Peyer's patch (tissue), 4 donors: ENCODE results near the gene RUNDC1. TPM values are rescaled to one million over a fixed set of nuclear protein-coding genes. Genes with fewer than 3 reads are reported as not detected.
"Not testable (repeated sequence)": the region's sequence is repeated elsewhere in the genome, so short reads cannot be mapped to it uniquely, and the experiment has no call there.

Experiments
- DNase-seq, 3 donors: peaks; one replicate each; pipeline ENCODE4 v3.0.0-alpha.2; 2017 to 2019
- H3K27ac ChIP-seq, 4 donors: fragments of 200-600 bp; sonication (generic); one replicate each; pipeline ENCODE4 v1.5.1; 2016 to 2019
- H3K27me3 ChIP-seq, 2 donors: fragments of 200-600 bp; sonication (generic); one replicate each; pipeline ENCODE4 v1.5.1; 2019
- H3K36me3 ChIP-seq, 3 donors: fragments of 200-600 bp; sonication (generic); one replicate each; pipeline ENCODE4 v1.5.1; 2016 to 2019
- H3K4me1 ChIP-seq, 4 donors: fragments of 200-600 bp; sonication (generic); one replicate each; pipeline ENCODE4 v1.5.1; 2016 to 2019
- H3K4me3 ChIP-seq, 4 donors: fragments of 200-600 bp; sonication (generic); 1 replicate in 3 of 4; 2 replicates in 1 of 4; pipeline ENCODE4 v1.5.1; 2016 to 2019; ENCODE audit warnings: mild to moderate bottlenecking in 1 of 4
- H3K9me3 ChIP-seq, 4 donors: fragments of 200-600 bp; sonication (generic); one replicate each; pipeline ENCODE4 v1.5.1; 2016 to 2019; ENCODE audit warnings: mild to moderate bottlenecking in 1 of 4
- POLR2A ChIP-seq, 2 donors: fragments of 450-650 bp; IDR thresholded peaks; one replicate each; pipeline ENCODE4 v1.5.1; 2017; ENCODE audit warnings: antibody characterized with exemption in 2 of 2, mild to moderate bottlenecking in 2 of 2, moderate library complexity in 2 of 2
- total RNA-seq, 4 donors: library from RNA; depleted of rRNA; stranded (reverse); fragments of >200 nt; gene quantifications; one replicate each; pipeline ENCODE4 v1.1.0, GENCODE V29; 2016
- TF ChIP-seq, protein P1 (sequence below), 6 experiments: fragments of 450-650 bp in 4 of 6; fragments of 200-600 bp in 2 of 6; sonication (generic) in 1 of 6; IDR thresholded peaks; one replicate each; pipeline ENCODE4 v1.5.1; 2017 to 2019; ENCODE audit warnings: antibody characterized with exemption in 6 of 6, mild to moderate bottlenecking in 3 of 6, moderate library complexity in 1 of 6

RUNDC1 gene
- total RNA-seq, 4 donors from 2014 or later = 17.2 to 37.3 (median 26.9) TPM

DNA sequence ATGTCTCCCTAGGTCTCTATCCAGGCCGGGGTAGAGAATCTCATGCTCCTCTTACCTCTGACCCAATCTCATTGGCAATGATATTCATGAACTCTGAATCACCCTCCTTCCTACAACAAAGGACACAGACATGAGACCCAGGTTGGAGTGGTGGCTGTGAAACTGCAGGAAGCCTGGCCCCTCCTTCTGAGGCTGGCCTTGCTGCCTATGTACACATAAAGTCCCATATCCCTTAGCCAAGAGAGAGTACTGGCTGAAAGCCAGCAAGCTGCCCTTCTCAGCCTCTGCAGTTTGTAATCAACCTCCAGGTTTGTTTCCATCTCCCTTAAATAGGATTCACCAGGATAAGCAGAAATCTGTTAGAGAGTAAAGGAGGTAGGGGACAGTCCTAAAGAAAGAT is 26.7 kb upstream of the RUNDC1 start:
- TF ChIP-seq, protein P1, sequence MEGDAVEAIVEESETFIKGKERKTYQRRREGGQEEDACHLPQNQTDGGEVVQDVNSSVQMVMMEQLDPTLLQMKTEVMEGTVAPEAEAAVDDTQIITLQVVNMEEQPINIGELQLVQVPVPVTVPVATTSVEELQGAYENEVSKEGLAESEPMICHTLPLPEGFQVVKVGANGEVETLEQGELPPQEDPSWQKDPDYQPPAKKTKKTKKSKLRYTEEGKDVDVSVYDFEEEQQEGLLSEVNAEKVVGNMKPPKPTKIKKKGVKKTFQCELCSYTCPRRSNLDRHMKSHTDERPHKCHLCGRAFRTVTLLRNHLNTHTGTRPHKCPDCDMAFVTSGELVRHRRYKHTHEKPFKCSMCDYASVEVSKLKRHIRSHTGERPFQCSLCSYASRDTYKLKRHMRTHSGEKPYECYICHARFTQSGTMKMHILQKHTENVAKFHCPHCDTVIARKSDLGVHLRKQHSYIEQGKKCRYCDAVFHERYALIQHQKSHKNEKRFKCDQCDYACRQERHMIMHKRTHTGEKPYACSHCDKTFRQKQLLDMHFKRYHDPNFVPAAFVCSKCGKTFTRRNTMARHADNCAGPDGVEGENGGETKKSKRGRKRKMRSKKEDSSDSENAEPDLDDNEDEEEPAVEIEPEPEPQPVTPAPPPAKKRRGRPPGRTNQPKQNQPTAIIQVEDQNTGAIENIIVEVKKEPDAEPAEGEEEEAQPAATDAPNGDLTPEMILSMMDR (IDR thresholded peaks at IDR 0.05) = no peak
- TF ChIP-seq POLR2A (IDR thresholded peaks at IDR 0.05) = no peak
- Histone ChIP-seq H3K4me3 (no peak overlapping the region), H3K36me3 (peaks cover 0 to 91% (median 0%) of the 10 kb centered on the region in 3 donors), H3K27ac (no peak overlapping the region), H3K4me1 (no peaks in the 10 kb centered on the region), H3K9me3 (no peaks in the 10 kb centered on the region), H3K27me3 (no peaks in the 10 kb centered on the region)
- no peak for DNase-seq

DNA sequence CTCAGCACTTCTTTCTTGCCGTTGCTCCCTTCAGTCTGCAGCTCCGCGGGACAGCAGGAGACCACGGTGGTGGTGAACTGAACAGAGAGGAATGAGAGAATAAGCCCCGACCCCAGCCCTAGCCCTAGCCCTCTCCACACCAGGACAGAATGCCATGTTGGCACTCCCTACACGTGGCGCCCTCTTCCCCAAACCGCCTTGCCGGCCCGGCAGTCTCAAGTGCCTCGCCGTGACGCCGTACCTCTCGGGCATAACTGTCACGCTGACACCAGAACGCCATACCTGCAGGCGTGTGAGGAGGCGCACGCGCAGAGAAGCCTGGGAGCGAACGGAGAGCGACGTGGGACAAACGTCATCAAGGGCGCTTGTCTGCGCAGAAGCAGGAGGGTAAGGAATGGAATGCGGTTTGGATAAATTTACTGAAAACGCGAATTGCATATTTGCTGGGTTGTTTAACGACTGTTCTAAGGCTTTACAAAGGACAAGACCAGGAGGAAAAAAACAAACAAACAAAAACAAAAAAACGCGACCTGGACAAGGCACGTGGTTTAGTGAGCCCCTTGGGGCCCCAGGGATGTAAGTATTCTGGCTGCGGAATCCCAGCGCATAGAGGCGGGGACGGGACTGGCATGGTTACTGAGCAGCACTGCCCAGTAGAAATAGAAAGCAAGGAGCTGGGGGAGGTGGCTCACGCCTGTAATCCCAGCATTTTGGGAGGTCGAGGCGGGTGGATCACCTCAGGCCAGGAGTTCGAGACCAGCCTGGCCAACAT is 16.0 kb upstream of the RUNDC1 start, which contains the start of gene AARSD1:
AARSD1 (minus strand) TSS at position 294 of the 772 bp plus-strand sequence; CDS start at position 280, 14 bp downstream.
- Histone ChIP-seq H3K27me3 (no peaks in the 10 kb centered on the region), H3K36me3 (peaks cover 0 to 28% (median 0%) of the 10 kb centered on the region in 3 donors), H3K4me3 (peak within 1 kb of the TSS; percentile 49 to 70 (median 57)), H3K9me3 (no peaks in the 10 kb centered on the region), H3K27ac (peak within 1 kb of the TSS; percentile 64 to 86 (median 72)), H3K4me1 (peaks cover 0 to 13% (median 3%) of the 10 kb centered on the region in 4 donors)
- peak; percentile 87 to 97 (median 93) for DNase-seq
- TF ChIP-seq, protein P1 (IDR thresholded peaks at IDR 0.05) = peak in 4 of 6 experiments; percentile 2 to 23 (median 14)
- TF ChIP-seq POLR2A (IDR thresholded peaks at IDR 0.05) = peak; percentile 43 to 64

DNA sequence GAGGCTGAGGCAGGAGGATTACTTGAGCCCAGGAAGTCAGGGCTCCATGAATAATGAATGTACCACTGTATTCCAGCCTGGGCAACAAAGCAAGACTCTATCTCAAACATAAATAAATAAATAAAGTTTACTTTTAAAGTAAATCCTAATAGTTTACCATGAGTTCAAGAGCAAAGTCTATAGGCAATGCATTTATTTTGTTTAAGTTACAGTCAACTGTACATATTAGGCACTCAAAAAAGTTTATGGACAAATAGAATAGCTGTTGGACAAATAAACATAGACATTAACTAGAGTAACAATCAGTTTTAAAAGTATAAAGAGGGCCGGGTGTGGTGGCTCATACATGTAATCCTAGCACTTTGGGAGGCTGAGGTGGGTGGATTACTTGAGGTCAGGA is 12.4 kb upstream of the RUNDC1 start:
- no peak for DNase-seq
- no peaks in the 10 kb centered on the region for H3K27me3 ChIP-seq
- H3K4me1 ChIP-seq = peaks cover 0 to 8% (median 3%) of the 10 kb centered on the region in 4 donors
- H3K27ac ChIP-seq = no peak overlapping the region
- H3K4me3 ChIP-seq = no peak overlapping the region
- H3K36me3 ChIP-seq = no peaks in the 10 kb centered on the region
- TF ChIP-seq, protein P1 (IDR thresholded peaks at IDR 0.05) = no peak
- TF ChIP-seq POLR2A (IDR thresholded peaks at IDR 0.05) = no peak
- no peaks in the 10 kb centered on the region for H3K9me3 ChIP-seq

DNA sequence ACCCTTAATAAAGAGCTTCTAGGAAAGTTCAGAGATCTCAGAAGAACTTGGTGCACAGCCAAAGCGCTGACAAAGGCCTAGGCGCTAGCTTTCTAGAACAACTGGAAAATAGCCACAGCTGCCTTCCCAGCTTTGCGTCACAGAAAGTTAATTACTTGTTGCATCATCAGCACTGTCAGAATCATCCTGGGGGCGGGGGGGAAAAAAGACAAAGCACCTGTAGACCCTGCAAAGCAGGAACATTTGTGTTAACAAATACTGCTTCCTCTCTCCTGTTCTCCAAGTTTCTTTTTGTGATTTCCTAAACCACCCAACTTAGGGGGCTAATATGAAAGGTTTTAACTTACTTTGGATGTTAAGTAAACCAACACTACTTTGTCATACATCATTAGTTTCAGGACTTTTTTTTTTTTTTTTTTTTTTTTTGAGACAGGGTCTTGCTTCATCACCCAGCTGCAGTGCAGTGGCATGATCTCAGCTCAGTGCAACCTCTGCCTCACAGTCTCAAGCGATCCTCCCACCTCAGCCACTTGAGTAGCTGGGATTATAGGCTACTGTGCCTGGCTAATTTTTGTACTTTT is 11.3 kb upstream of the RUNDC1 start:
- TF ChIP-seq, protein P1 (IDR thresholded peaks at IDR 0.05) = no peak
- TF ChIP-seq POLR2A (IDR thresholded peaks at IDR 0.05) = no peak
- Histone ChIP-seq H3K4me3 (no peak overlapping the region), H3K27me3 (no peaks in the 10 kb centered on the region), H3K9me3 (no peaks in the 10 kb centered on the region), H3K4me1 (no peaks in the 10 kb centered on the region), H3K36me3 (no peaks in the 10 kb centered on the region), H3K27ac (no peak overlapping the region)
- no peak for DNase-seq

DNA sequence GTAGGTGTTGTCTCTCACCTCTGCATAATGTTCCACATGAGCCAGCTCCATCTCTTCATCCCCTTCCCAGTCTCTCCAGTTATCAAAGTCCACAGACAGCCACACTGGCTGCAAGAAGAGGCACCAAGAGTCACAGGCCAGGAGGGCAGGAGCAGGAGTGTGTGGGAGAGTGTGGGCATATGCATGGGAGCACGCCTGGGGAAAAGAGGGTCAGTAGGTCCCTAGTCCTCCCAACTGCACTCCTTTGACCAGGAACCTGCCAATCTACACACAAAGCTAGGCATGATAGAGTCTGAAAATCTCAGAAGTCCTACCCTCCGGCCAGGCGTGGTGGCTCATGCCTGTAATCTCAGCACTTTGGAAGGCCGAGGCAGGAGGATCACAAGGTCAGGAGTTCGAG is 8.8 kb upstream of the RUNDC1 start:
- no peak for DNase-seq
- TF ChIP-seq, protein P1 (IDR thresholded peaks at IDR 0.05) = no peak
- no peak for TF ChIP-seq POLR2A (IDR thresholded peaks at IDR 0.05)
- H3K4me1 ChIP-seq = no peaks in the 10 kb centered on the region

DNA sequence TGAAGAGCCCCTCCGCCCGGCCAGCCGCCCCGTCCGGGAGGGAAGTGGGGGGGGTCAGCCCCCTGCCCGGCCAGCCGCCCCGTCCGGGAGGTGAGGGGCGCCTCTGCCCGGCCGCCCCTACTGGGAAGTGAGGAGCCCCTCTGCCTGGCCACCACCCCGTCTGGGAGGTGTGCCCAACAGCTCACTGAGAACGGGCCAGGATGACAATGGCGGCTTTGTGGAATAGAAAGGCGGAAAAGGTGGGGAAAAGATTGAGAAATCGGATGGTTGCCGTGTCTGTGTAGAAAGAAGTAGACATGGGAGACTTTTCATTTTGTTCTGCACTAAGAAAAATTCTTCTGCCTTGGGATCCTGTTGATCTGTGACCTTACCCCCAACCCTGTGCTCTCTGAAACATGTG is 7.0 kb upstream of the RUNDC1 start:
- not testable (repeated sequence) for DNase-seq, H3K27me3 ChIP-seq, H3K27ac ChIP-seq, H3K9me3 ChIP-seq, H3K4me1 ChIP-seq, H3K4me3 ChIP-seq, H3K36me3 ChIP-seq

More for the DNA sequence above, 8.8 kb upstream of the RUNDC1 start:
- Histone ChIP-seq H3K27ac (no peak overlapping the region), H3K36me3 (no peaks in the 10 kb centered on the region), H3K9me3 (no peaks in the 10 kb centered on the region), H3K27me3 (no peaks in the 10 kb centered on the region), H3K4me3 (no peak overlapping the region)
